SK-N-DZ (cell line): ENCODE data around the gene SPINK8.
"Not testable (repeated sequence)": the region's sequence is repeated elsewhere in the genome, so short reads cannot be mapped to it uniquely, and the experiment has no call there.

Experiments
- DNase-seq: peaks from one replicate; pipeline ENCODE4 v3.0.0-alpha.2; 2015; ENCODE audit warnings: low spot score

The SPINK8 gene

GRCh38 chr3:48331706-48332435 is 1.6 kb downstream of the SPINK8 start:
- not testable (repeated sequence) for DNase-seq

- no peak for DNase-seq
These were observed 12.5 kb downstream of the SPINK8 start for GRCh38 chr3:48320996-48321395.

- no peak for DNase-seq
These were observed 14.6 kb downstream of the SPINK8 start for GRCh38 chr3:48318713-48319468.

GRCh38 chr3:48314542-48314941 is 18.9 kb downstream of the SPINK8 start:
- no peak for DNase-seq

- DNase-seq: no peak
These were observed 26.5 kb downstream of the SPINK8 start for GRCh38 chr3:48306860-48307530.

- no peak for DNase-seq
These were observed 27.2 kb downstream of the SPINK8 start for GRCh38 chr3:48306290-48306689.

GRCh38 chr3:48305396-48305795 is 28.1 kb downstream of the SPINK8 start:
- no peak for DNase-seq

- no peak for DNase-seq
These were observed 30.4 kb downstream of the SPINK8 start for GRCh38 chr3:48303021-48303420.

- peak; percentile 20 for DNase-seq
These were observed 31.7 kb downstream of the SPINK8 start for GRCh38 chr3:48301800-48302166.

- peak; percentile 90 for DNase-seq
These were observed 32.3 kb downstream of the SPINK8 start, which contains the start of gene NME6 for GRCh38 chr3:48301020-48301799. NME6 (minus strand) TSS chr3:48301367.

- no peak for DNase-seq
These were observed 33.4 kb downstream of the SPINK8 start for GRCh38 chr3:48299746-48300712.

GRCh38 chr3:48297111-48297810 is 36.2 kb downstream of the SPINK8 start:
- DNase-seq: no peak

GRCh38 chr3:48296699-48297098 is 36.8 kb downstream of the SPINK8 start:
- DNase-seq: no peak

- DNase-seq: no peak
These were observed 38.7 kb downstream of the SPINK8 start for GRCh38 chr3:48294611-48295263.

GRCh38 chr3:48289659-48290058 is 43.8 kb downstream of the SPINK8 start:
- no peak for DNase-seq

GRCh38 chr3:48287034-48287433 is 46.4 kb downstream of the SPINK8 start:
- DNase-seq: no peak

- DNase-seq: no peak
These were observed 47.2 kb downstream of the SPINK8 start for GRCh38 chr3:48286308-48286707.

GRCh38 chr3:48285675-48286074 is 47.8 kb downstream of the SPINK8 start:
- no peak for DNase-seq

- DNase-seq: no peak
These were observed 48.3 kb downstream of the SPINK8 start for GRCh38 chr3:48285132-48285531.
